Upper lobe of left lung (tissue), 6 donors: Measurements from ENCODE around the gene CNTNAP2. TPM values are rescaled to one million over a fixed set of nuclear protein-coding genes. Genes with fewer than 3 reads are reported as not detected.

Source experiments
- ATAC-seq, 2 donors: fragments of 200-7000 bp; cut with Tn5 transposase; one replicate each; pipeline ENCODE4 v1.9.1; 2022; ENCODE audit warnings: mild to moderate bottlenecking in 2 of 2, moderate library complexity in 2 of 2; ENCODE audit not compliant: low FRiP score in 2 of 2
- DNase-seq, 2 donors: peaks; one replicate each; pipeline ENCODE4 v3.0.0-alpha.2; 2019 to 2020
- H3K27ac ChIP-seq, 4 donors: fragments of 200-600 bp; sonication (generic); one replicate each; pipeline ENCODE4 v1.5.1; 2016 to 2019
- H3K27me3 ChIP-seq, 4 donors: fragments of 200-600 bp; sonication (generic); one replicate each; pipeline ENCODE4 v1.5.1; 2017 to 2019
- H3K36me3 ChIP-seq, 4 donors: fragments of 200-600 bp; sonication (generic); one replicate each; pipeline ENCODE4 v1.5.1; 2016 to 2019
- H3K4me1 ChIP-seq, 4 donors: fragments of 200-600 bp; sonication (generic); one replicate each; pipeline ENCODE4 v1.5.1; 2018 to 2019
- H3K4me3 ChIP-seq, 4 donors: fragments of 200-600 bp; sonication (generic); one replicate each; pipeline ENCODE4 v1.5.1; 2017 to 2019; ENCODE audit warnings: mild to moderate bottlenecking in 2 of 4, moderate library complexity in 1 of 4
- H3K9me3 ChIP-seq, 4 donors: fragments of 200-600 bp; sonication (generic); one replicate each; pipeline ENCODE4 v1.5.1; 2018 to 2019
- EP300 ChIP-seq, 4 donors: sonication (generic); formaldehyde crosslinking; IDR thresholded peaks; one replicate each; pipeline ENCODE4 v1.5.1; 2017; ENCODE audit warnings: antibody characterized with exemption in 4 of 4, control low read depth in 2 of 4
- POLR2A ChIP-seq, 4 donors: fragments of 450-650 bp; IDR thresholded peaks; one replicate each; pipeline ENCODE4 v1.5.1; 2016 to 2017; ENCODE audit warnings: antibody characterized with exemption in 4 of 4, mild to moderate bottlenecking in 2 of 4
- POLR2AphosphoS5 ChIP-seq, 2 donors: sonication (generic); formaldehyde crosslinking; IDR thresholded peaks; one replicate each; pipeline ENCODE4 v1.5.1; 2017; ENCODE audit warnings: antibody characterized with exemption in 2 of 2
- WGBS, 2 donors: methylation state at CpG; one replicate each; pipeline ENCODE4 v1.1.5; 2017 to 2018; 5-methylcytosine and 5-hydroxymethylcytosine counted together
- total RNA-seq, 6 donors: library from RNA; depleted of rRNA in 4 of 6; stranded (reverse); fragments of >200 nt in 4 of 6; gene quantifications; one replicate each; pipeline versions ENCODE4 v1.1.0 to v1.2.1, GENCODE V29; 2016 to 2021
- TF ChIP-seq, protein P1 (sequence below), 6 experiments: fragments of 450-650 bp in 4 of 6; fragments of 200-600 bp in 2 of 6; sonication (generic) in 2 of 6; IDR thresholded peaks; one replicate each; pipeline ENCODE4 v1.5.1; 2016 to 2019; ENCODE audit warnings: antibody characterized with exemption in 6 of 6
- donor health status: DM: no; HTN: no; CAD: no; lungs with moderate emphysema.
- donor health status: DM: no; HTN: yes; CAD: no; lungs with severe emphysema.

The CNTNAP2 gene
- total RNA-seq, 6 donors from 2014 or later: 0.06 to 1.0 (median 0.37) TPM

DNA sequence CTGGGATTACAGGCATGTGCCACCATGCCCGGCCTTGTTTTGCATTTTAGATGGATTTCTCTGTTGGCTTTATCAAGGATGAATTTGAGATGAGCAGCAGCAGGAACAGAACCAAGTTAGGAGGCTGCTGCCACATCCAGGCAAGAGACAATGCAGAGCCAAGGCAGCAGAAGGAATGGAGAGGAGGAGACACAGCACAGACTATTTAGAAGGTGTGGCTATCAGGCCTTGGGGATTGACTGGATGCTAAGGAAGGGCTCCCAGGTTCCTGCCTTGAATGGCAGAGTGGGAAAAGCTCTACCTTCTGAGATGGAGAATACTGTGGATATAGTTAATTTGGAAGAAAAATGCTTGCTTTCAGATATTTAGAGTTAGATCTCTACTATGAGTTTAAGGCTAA, 1989.3 kb downstream of the CNTNAP2 start:
- Histone ChIP-seq H3K4me3 (no peak overlapping the region), H3K36me3 (no peaks in the 10 kb centered on the region), H3K9me3 (no peaks in the 10 kb centered on the region), H3K4me1 (no peaks in the 10 kb centered on the region), H3K27ac (no peak overlapping the region), H3K27me3 (no peaks in the 10 kb centered on the region)
- ATAC-seq (no peak), DNase-seq (no peak)
- 73 to 91% methylated on average over 1 of the region's 1 CpG for WGBS, 2 donors
- TF ChIP-seq, protein P1, sequence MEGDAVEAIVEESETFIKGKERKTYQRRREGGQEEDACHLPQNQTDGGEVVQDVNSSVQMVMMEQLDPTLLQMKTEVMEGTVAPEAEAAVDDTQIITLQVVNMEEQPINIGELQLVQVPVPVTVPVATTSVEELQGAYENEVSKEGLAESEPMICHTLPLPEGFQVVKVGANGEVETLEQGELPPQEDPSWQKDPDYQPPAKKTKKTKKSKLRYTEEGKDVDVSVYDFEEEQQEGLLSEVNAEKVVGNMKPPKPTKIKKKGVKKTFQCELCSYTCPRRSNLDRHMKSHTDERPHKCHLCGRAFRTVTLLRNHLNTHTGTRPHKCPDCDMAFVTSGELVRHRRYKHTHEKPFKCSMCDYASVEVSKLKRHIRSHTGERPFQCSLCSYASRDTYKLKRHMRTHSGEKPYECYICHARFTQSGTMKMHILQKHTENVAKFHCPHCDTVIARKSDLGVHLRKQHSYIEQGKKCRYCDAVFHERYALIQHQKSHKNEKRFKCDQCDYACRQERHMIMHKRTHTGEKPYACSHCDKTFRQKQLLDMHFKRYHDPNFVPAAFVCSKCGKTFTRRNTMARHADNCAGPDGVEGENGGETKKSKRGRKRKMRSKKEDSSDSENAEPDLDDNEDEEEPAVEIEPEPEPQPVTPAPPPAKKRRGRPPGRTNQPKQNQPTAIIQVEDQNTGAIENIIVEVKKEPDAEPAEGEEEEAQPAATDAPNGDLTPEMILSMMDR (IDR thresholded peaks at IDR 0.05): no peak
- no peak for TF ChIP-seq POLR2A (IDR thresholded peaks at IDR 0.05)

DNA sequence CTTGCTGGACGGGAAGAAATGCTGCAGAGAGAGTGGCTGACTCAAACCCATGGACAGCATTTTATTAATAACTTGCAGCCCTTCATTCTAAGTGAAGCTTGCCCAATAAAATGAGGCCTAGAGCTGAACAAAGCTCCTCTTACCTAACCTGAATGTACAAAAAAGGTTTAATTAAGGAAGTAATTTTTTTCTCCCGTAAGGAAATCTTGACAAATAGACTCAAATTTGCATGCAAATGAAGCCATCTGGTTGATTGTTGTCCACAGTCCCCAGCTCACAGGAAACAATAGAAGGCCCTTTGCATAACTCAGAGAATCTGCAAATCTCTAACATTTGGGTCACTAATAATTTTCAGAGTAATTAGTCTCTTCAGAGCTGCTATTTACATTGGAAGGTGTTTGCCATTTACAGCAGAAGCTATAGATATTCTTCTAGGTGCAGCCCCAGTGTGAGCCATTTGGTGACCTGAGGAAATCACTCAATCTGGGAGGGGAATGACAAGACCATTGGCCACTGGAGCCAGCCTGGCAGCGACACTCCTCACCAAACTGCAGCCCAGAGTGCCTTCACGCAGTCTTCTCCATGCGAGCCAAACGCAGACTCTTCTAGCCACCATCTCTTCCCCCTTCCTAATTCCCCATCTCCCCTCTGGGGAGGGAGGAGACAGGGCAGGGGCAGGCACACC, 1991.0 kb downstream of the CNTNAP2 start:
- H3K9me3 ChIP-seq: no peaks in the 10 kb centered on the region
- H3K4me3 ChIP-seq: no peak overlapping the region
- H3K27me3 ChIP-seq: no peaks in the 10 kb centered on the region
- ATAC-seq (no peak), DNase-seq (no peak)
- no peak overlapping the region for H3K27ac ChIP-seq
- H3K36me3 ChIP-seq: no peaks in the 10 kb centered on the region
- no peak for TF ChIP-seq POLR2AphosphoS5 (IDR thresholded peaks at IDR 0.05)
- TF ChIP-seq, protein P1 (IDR thresholded peaks at IDR 0.05): no peak
- TF ChIP-seq EP300 (IDR thresholded peaks at IDR 0.05): no peak
- TF ChIP-seq POLR2A (IDR thresholded peaks at IDR 0.05): no peak
- 76 to 83% methylated on average over 6 of the region's 6 CpGs for WGBS, 2 donors
- no peaks in the 10 kb centered on the region for H3K4me1 ChIP-seq

DNA sequence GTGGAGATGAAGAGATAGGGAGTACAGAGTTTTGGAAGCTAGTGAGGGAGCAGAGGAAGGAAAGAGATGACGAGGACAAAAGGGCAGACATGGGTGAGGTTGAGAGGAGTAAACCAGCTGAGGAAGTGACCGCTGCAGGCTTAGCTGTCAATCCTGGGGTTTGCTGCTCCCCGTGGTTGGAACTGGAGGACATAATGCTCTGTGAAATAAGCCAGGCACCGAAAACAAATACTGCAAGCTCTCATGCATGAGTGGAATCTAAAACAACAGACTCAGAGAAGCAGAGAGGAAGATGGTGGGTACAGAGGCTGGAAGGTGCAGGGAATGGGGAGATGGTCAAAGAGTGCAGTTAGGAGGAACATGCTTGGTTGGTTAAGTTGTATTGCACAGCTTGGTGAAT, 1991.8 kb downstream of the CNTNAP2 start:
- 45 to 54% methylated on average over 4 of the region's 4 CpGs for WGBS, 2 donors
- no peak for TF ChIP-seq EP300 (IDR thresholded peaks at IDR 0.05)
- TF ChIP-seq, protein P1 (IDR thresholded peaks at IDR 0.05): no peak
- TF ChIP-seq POLR2AphosphoS5 (IDR thresholded peaks at IDR 0.05): no peak
- TF ChIP-seq POLR2A (IDR thresholded peaks at IDR 0.05): no peak
- Histone ChIP-seq H3K27me3 (no peaks in the 10 kb centered on the region), H3K27ac (no peak overlapping the region), H3K9me3 (no peaks in the 10 kb centered on the region), H3K4me1 (no peaks in the 10 kb centered on the region), H3K36me3 (no peaks in the 10 kb centered on the region), H3K4me3 (no peak overlapping the region)
- ATAC-seq: no peak
- no peak for DNase-seq

DNA sequence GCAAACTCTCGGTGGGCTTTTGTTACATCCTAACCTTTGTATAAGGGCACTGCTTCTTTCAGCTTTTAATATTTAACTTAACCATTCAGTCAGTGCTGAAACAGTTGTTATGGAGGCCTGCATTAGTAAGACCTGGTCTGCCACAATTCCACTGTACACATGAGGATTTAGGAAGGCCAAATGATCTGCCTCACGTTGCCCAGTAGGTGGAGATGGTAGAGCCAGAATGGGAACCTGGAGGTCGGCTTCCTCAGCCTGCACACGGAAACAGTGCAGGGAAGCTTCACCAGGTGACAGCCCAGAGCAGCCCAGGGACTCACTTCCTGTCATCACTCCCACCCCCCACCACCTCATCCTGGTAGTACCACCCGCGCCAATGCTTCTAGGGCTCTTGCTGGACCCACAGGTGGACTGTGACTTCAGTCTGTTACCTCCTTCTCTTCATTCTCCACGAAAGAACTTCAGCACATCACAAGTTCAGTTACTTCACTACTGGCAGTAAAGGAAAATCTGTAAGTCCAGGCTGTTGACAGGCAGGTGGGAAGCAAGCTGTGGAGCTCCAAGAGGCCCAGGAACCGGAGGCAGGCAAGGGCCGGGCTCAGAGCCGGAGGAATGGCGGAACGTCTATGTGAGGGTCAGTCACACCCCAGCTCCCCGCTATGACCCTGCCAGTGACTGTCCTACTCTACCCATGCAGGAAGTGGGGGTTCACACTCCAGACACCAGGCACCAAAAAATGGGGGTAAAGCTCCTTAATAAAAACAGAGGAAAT, 1993.7 kb downstream of the CNTNAP2 start:
- no peaks in the 10 kb centered on the region for H3K4me1 ChIP-seq
- no peaks in the 10 kb centered on the region for H3K36me3 ChIP-seq
- ATAC-seq (no peak), DNase-seq (peak in 1 of 2 donors; percentile 24)
- no peak overlapping the region for H3K27ac ChIP-seq
- TF ChIP-seq POLR2AphosphoS5 (IDR thresholded peaks at IDR 0.05) (no peak), EP300 (IDR thresholded peaks at IDR 0.05) (no peak), POLR2A (IDR thresholded peaks at IDR 0.05) (no peak)
- TF ChIP-seq, protein P1 (IDR thresholded peaks at IDR 0.05): no peak
- no peak overlapping the region for H3K4me3 ChIP-seq
- WGBS, 2 donors: 85 to 88% methylated on average over 13 of the region's 13 CpGs
- H3K9me3 ChIP-seq: no peaks in the 10 kb centered on the region
- no peaks in the 10 kb centered on the region for H3K27me3 ChIP-seq
